HG03565 (cell line): ENCODE data around the gene KRT9.
"Not testable (repeated sequence)": the region's sequence is repeated elsewhere in the genome, so short reads cannot be mapped to it uniquely, and the experiment has no call there.

Source experiments
- ATAC-seq: cut with Tn5 transposase; IDR thresholded peaks from one replicate; pipeline ENCODE4 v1.9.1; 2021; ENCODE audit warnings: mild to moderate bottlenecking, moderate library complexity; ENCODE audit not compliant: unreplicated experiment

KRT9 gene, protein sequence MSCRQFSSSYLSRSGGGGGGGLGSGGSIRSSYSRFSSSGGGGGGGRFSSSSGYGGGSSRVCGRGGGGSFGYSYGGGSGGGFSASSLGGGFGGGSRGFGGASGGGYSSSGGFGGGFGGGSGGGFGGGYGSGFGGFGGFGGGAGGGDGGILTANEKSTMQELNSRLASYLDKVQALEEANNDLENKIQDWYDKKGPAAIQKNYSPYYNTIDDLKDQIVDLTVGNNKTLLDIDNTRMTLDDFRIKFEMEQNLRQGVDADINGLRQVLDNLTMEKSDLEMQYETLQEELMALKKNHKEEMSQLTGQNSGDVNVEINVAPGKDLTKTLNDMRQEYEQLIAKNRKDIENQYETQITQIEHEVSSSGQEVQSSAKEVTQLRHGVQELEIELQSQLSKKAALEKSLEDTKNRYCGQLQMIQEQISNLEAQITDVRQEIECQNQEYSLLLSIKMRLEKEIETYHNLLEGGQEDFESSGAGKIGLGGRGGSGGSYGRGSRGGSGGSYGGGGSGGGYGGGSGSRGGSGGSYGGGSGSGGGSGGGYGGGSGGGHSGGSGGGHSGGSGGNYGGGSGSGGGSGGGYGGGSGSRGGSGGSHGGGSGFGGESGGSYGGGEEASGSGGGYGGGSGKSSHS

DNA sequence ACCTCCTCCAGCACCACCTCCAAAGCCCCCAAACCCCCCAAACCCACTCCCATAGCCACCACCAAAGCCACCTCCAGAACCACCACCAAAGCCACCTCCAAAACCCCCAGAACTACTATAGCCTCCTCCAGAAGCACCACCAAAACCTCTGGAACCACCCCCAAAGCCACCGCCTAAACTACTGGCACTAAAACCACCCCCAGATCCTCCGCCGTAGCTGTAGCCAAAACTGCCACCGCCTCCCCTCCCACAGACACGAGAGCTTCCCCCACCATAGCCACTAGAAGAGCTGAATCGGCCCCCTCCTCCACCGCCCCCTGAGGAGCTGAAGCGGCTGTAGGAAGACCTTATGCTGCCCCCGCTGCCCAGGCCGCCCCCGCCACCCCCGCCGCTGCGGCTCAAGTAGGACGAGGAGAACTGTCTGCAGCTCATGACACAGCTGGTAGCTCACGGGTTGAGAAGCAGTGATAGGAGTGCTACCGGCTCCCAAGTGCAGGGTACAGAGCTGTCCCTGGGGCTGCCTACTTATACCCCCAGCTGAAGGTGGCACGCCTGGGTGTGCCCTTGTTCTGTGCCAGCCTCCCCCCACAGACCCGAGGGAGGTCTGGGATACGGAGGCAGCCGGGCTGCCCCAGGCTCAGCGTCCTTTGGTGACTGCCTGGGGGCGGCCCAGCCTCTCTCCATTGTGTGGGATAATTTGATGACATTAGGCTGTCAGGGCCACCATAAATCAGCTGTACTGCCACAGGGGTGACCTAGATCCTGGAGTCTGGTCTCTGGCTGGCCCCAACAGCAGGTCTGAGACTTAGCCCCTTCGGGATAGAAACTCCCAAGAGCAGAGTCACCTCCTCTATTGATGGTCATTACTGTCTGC lies at the start of gene KRT9:
KRT9 (minus strand) TSS at position 499 of the 874 bp plus-strand sequence; CDS start at position 432, 67 bp downstream.
- no peak for ATAC-seq

DNA sequence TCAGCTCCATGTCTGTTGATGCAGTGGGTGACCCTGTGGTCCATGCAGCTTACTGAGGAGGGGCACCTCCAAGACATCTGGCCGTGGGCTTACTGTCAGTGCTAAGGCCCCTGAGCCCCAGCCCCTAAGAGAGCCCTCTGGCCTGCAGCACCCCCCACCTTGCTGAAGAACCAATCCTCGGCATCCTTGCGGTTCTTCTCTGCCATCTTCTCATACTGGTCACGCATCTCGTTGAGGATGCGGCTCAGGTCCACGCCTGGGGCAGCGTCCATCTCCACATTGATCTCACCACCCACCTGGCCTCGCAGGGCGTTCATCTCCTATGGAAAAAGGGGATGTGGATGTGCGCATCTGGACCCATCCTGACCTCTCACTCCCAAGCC lies 49.6 kb upstream of the KRT9 start:
- not testable (repeated sequence) for ATAC-seq

DNA sequence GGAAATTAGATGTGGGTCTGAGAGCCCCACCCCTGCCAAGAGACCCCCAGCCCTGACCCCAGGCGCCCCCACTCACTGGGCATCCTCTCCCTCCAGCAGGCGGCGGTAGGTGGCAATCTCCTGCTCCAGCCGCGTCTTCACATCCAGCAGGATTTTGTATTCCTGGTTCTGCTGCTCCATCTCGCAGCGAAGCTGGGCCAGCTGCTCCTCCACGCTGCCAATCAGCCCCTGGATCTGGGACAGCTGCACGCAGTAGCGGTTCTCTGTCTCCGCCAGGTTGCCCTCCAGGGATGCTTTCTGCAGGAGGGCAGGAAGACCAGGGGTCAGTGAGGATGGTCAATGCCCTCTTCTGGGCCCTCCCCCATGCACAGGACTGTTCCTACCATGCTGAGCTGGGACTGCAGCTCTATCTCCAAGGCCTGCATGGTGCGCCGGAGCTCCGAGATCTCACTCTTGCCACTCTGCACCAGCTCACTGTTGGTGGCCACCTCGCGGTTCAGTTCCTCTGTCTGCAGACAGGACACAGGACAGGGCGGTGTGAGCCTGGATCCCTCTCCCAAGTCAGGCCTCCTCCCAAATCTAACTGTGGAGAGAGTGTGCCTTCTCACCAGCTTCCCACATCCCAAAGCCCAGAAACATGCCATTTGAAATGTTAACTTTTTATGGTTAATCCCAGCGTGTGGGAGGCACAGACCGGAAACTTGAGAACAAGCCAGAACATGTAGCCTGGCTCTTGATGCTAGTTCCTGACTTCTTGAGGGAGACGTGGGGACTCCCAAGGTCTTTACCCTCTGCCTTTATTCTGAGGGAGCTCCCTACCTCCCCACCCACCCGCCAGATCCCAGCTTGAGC lies 49.0 kb upstream of the KRT9 start:
- no peak for ATAC-seq

DNA sequence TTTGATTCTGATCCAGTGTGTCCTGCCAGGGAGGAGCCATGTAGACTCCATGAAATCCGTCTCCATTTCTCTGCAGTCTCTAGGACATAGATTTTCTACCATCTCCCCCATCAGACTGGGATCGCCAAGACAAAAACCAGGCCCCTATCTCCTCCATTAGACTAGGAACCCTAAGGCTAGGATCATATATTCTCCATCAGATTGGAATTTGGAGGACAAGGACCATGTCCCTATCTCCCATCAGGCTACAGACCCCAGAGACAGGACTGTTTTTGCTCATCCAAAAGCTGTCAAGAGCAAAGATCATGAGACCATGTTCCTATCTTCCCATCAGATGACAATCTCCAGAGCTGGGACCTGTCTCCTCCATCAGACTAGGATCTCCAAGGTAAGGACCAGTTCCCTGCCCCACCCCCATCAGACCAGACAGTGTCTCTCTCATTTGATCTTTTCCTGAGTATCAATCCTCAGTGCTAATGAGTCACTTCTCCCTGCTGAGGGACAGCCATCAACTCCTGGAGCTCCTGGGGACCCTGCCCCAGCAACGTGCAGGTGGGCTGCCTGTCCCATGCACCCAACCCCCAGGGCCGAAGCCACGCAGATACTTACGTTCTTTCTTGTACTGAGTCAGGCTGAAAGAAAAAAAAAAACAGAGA lies 48.2 kb upstream of the KRT9 start:
- not testable (repeated sequence) for ATAC-seq

DNA sequence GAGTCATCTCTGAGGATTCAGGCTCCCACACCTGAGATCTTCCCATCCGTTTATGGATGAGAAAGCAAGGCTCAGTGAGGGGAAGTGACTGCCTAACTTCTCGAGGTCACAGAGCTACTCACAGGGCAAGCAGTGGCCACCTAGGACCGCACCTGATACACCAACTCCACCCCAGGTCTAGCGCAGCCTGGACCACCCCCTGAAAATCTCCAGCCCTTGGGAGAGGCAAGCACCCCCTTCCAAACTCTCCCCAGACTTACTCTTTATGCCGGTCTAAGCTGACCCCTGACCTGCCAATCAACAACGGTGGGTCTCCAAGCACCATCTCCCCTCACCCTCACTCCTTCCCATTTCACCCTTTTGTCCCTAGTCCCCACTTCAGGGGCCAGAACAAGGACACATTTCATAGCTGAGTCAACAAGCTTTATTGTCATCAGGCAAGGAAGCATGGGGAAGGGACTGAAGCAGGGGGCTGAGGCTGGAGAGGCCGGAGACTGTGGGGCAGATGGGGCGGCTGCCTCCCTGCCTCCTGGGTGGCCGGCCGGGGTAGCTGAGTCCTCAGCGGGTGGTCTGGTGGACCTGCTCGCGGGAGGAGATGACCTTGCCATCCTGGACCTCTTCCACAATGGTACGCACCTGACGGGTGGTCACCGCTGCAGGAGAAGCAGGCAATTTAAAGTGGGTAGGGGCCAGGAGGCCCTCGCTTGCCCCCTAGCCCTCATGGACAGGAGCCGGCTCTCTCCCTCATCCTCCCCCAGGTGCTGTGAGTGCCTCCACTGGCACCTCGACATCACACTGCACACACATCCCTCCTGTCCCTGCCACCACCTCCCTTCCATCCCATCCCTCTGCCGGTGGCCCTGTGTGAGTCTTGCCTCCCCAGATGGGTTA lies 47.4 kb upstream of the KRT9 start:
- no peak for ATAC-seq

DNA sequence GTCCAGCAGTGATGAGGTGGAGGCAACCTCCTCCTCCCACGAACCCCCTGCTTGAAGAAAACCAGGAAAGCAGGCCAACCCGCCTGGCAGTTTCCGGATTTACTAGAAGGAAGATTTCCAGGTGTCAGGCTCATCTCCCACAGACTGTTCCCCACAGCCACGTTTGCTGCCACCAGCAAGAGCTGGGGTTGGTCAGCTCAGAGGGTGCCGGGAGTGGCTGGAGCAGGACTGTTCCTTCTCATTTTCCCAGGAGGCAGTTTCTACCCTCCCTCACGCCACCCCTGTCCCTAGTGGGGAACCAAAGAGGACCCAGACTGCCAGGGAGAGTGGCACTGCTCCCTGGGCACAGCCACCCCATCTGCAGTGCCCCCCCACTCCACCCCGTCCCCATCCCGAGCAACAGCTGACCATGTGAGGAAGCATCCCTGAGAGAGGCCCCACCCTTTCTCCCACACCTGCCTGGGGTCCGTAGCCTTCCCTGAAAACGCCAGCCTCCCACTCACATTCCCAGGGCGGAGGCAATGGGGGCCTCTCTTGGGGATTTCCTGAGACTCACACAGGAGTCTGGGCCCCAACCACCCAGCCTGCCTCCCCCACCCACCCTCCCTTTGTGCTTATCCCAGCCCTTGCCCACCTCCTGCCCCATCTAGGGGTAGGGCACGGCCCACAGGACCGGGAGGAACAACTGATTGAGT lies 46.6 kb upstream of the KRT9 start:
- ATAC-seq: no peak

DNA sequence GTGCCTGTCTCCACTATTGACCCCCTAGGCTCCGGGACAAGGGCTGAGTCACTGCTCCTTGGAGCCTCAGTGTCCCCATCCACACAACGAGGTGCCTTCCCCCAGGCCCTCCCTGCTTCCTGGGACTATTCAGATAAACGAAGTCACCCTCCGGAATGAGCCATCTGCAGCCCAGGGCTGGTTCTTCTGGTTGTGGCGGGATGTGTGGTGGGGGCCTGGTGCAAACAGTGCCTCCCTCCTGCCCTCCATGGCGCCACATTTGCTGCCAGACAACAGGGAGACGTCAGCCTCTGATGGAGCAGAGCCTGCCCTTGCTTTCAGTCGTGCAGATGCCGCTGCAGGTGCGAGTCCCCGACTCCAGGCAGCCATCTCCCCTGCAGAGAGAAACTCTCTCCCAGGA lies 45.8 kb upstream of the KRT9 start:
- ATAC-seq: no peak

DNA sequence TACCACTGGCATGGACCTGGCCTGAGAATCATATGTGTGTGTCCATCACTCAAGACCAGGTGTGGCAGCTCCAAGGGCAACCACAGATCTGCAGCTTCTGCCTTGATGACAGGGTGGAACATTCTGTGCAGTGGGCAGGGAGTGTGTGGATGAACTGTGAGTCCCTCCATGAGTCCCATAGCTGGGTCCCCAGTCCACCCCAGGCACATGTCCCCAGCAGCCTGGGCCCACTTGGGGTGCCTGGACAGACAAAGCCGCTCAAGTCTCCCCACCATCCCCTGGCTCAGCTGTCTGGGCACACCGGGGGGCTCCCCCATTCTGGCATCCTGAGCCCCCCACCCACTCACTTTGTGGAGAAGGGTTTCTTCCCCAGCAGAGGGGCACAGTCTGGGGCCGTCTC lies 45.3 kb upstream of the KRT9 start:
- ATAC-seq: no peak

DNA sequence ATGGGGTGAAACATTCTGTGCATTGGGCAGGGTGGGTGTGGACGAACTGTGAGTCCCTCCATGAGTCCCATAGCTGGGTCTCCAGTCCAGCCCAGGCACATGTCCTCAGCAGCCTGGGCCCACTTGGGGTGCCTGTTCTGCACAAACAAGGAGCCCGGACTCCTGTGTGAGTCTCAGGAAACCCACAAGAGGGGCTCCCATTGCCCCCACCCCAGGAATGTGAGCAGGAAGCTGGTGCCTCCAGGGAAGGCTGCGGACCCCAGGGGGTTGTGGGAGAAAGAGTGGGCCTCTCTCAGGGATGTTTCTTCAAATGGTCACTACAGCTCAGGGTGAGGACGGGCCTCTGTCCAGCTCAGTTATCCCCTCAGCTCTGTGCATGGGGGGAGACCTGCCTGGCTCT lies 44.6 kb upstream of the KRT9 start:
- not testable (repeated sequence) for ATAC-seq

DNA sequence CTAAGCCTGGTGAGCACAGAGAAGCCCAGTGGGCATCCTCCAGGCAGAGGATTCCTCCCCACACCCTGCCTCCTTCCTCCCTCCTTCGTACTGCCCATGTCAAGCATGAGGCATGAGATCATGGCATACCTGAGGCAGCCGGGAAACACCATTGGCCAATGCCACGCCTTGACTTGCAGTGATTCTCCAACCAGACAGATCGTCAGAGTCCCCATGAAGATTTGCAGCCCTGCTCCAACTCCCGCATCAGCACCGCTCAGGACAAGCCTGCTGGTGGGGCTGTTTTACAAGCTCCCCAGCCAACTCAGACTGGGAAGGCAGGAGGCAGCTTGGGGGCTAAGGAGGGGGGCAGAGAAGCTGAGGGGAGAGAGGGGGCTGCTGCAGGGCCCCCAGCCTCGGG lies 43.6 kb upstream of the KRT9 start:
- ATAC-seq: no peak

DNA sequence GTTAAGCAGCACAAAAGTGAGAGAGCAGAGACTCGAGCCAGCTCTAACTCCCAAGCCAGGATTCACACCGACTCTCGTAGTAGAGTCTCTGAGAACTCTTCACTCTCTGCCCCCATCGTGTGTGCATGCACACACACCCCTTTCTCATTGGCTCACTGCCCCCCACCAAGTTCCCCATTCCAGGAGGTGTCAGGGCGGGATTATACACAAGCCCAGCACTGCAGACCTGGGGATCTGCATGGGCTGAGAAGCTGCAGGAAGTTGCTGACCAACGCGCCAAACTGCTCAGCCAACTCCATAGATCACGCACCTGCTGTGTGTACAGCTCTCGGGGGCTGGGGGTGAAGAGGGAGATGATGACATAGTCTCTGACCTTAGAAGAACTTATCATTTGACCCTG lies 42.9 kb upstream of the KRT9 start:
- not testable (repeated sequence) for ATAC-seq

DNA sequence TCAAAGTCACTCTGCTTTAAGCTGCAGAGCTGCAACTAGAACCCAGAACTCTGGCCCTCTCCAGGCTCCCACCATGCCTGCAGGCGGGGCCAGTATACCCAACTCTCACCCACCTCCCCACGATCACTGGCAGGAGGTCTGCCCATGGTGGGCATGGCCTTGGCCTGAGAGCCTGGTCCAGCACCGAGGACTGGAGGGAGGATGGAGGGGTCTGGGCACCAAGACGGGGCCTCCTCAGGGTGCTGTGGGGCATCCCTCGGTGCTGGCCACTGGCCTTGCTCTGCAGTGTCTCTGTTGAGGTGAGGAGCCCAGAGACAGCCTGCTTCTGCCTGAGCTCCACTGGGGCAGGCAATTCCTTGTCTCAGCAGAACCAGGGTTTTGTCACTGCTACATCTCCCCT lies 42.2 kb upstream of the KRT9 start:
- no peak for ATAC-seq

DNA sequence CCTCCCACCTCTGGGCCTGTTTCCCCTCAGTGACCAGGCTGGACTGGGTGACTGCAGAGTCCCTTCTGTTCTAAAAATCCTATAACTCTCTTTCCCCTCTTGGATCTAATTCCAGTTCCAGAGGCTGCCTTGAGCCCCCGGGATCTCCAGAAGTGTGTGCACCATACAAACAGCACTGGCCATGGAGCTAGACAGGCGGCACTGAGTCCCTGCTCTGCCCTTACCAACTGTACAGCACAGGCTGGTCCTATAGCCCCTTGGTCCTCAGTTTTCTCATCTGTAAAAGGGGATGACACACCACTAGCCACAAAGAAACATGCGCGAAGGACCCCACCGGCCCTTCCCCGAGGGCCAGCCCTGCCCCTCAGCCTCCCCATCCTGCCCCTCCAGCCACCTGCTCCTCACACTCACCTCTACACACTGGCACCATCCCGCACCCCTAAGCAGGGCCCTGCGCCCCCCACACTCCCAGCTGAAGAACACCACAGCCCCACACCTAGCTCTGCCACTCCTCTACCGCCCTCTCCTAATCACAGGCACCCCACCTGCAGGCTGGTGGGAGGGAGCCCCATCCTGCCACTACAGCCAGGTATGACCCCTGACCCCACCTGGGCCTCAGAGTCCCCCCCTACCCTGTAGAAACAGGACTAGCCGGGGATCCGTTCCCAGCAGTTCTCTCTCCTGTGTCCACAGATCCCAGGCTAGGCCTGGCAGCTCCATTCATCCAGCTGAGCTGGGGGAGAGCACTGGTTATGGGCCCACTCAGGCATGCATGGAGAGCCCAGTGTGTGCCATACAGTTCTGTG lies 41.6 kb upstream of the KRT9 start:
- ATAC-seq: no peak

DNA sequence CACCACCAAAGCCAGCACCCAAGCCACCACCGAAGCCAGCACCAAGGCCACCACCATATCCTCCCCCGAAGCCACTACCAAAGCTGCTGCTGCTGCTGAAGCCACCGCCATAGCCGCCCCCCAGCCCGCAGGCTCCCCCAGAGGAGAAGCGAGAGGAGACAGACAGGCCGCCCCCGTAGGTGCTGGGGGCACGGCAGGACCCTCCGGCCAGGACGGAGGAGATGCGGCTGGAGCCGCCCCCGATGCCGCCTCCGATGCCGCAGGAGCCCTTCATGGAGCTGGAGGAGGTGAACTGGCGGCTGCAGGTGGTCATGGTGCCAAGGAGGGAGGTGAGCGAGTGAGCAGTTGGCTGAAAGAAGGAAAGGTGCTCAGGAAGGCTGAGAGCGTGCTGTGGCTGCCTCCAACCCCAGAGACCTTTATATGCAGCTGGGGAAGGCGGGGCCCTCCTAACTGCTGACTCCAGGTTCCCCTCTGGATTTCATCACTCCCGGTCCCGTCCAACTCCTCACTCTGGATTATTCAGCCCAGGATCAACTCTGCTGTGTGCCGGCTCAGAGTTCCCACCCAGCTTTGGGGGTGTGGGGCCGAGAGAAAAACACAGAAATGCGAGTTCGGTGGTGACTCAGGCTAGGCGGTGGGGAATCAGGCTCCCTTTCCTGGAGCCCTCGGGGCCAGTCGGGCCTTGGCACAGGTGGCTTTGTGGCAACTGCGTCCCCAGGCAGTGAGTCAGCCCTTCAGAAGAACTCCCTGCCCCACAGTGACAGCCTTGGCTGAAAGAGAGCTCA lies 40.7 kb upstream of the KRT9 start, which contains the start of gene KRT16:
KRT16 (minus strand) TSS at position 392 of the 785 bp plus-strand sequence; CDS start at position 313, 79 bp downstream.
- not testable (repeated sequence) for ATAC-seq

DNA sequence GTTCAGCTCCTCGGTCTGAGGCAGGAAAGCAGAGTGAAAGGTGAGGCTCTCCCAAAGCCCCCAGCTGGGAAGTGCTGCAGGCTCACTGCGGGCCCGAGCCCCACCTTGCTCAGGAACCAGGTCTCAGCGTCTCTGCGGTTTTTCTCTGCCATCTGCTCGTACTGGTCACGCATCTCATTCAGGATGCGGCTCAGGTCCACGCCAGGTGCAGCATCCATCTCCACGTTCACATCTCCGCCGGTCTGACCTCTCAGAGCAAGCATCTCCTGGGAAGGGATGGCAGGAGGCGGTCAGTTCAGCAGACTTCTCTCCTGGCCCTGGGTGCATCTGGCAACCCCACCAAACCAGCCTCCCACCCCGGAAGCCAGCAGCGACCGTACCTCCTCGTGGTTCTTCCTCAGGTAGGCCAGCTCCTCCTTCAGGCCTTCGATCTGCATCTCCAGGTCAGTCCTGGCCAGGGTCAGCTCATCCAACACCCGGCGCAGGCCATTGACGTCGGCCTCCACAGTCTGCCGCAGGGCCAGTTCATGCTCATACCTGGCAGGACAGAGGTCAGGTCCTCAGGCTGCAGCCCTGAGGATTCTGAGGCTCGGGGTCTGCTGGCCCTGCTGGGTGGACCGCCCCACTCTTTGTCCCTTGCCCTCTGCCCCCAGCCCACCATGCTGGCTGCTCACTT lies 39.2 kb upstream of the KRT9 start:
- ATAC-seq: no peak

DNA sequence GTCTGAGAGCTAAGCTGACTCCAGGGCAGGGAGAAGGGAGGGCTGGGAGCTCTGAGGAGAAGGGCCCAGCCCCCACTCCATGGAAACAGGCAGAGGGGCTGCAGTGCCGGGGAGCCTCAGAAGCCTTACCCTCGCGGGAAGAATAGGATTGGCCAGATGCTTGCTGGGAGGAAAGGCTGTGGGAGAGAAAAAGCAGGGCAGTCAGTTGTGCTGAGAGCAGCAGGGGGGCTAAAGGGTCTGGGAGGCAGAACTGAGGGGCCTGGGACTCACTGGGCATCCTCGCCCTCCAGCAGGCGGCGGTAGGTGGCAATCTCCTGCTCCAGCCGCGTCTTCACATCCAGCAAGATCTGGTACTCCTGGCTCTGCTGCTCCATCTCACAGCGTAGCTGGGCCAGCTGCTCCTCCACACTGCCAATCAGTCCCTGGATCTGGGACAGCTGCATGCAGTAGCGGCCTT lies 38.2 kb upstream of the KRT9 start:
- ATAC-seq: not testable (repeated sequence)
